Immature natural killer cell (primary cell): ENCODE results near the gene HHATL. TPM values are rescaled to one million over a fixed set of nuclear protein-coding genes. Genes with fewer than 3 reads are reported as not detected.
"Not testable (repeated sequence)": the region's sequence is repeated elsewhere in the genome, so short reads cannot be mapped to it uniquely, and the experiment has no call there.

Experiments
- DNase-seq, 3 donors: peaks; one replicate each; pipeline ENCODE4 v3.0.0; 2022; ENCODE audit warnings: mixed read lengths in 1 of 3
- H3K27ac Mint-ChIP-seq, 6 donors: one replicate each; pipeline ENCODE4 v1.8.0; 2020; ENCODE audit warnings: mixed read lengths in 6 of 6, mild to moderate bottlenecking in 5 of 6, inconsistent platforms in 4 of 6, moderate library complexity in 3 of 6
- H3K27me3 Mint-ChIP-seq, 3 donors: one replicate each; pipeline ENCODE4 v1.8.0; 2020 to 2021; ENCODE audit warnings: low read depth in 3 of 3, mild to moderate bottlenecking in 3 of 3, mixed read lengths in 3 of 3, moderate library complexity in 3 of 3, inconsistent platforms in 1 of 3
- H3K36me3 Mint-ChIP-seq, 3 donors: one replicate each; pipeline ENCODE4 v1.8.0; 2020; ENCODE audit warnings: mixed read lengths in 3 of 3, inconsistent platforms in 2 of 3, mild to moderate bottlenecking in 2 of 3
- H3K4me1 Mint-ChIP-seq, 2 donors: one replicate each; pipeline ENCODE4 v1.8.0; 2020; ENCODE audit warnings: inconsistent platforms in 2 of 2, mild to moderate bottlenecking in 2 of 2, mixed read lengths in 2 of 2, moderate library complexity in 1 of 2
- H3K4me3 Mint-ChIP-seq, 5 donors: one replicate each; pipeline ENCODE4 v1.8.0; 2020; ENCODE audit warnings: mild to moderate bottlenecking in 5 of 5, mixed read lengths in 5 of 5, inconsistent platforms in 3 of 5, moderate library complexity in 3 of 5
- H3K9me3 Mint-ChIP-seq, 6 donors: one replicate each; pipeline ENCODE4 v1.8.0; 2020; ENCODE audit warnings: mild to moderate bottlenecking in 6 of 6, mixed read lengths in 6 of 6, inconsistent platforms in 4 of 6, moderate library complexity in 3 of 6
- polyA plus RNA-seq, 3 donors: library from polyadenylated mRNA; unstranded; fragments of 300-500 nt; fragmentation: Illumina TruSeq; gene quantifications; one replicate each; pipeline ENCODE4 v1.2.3, GENCODE V29; 2021

HHATL gene
- polyA plus RNA-seq, 3 donors from 2014 or later: not detected

DNA sequence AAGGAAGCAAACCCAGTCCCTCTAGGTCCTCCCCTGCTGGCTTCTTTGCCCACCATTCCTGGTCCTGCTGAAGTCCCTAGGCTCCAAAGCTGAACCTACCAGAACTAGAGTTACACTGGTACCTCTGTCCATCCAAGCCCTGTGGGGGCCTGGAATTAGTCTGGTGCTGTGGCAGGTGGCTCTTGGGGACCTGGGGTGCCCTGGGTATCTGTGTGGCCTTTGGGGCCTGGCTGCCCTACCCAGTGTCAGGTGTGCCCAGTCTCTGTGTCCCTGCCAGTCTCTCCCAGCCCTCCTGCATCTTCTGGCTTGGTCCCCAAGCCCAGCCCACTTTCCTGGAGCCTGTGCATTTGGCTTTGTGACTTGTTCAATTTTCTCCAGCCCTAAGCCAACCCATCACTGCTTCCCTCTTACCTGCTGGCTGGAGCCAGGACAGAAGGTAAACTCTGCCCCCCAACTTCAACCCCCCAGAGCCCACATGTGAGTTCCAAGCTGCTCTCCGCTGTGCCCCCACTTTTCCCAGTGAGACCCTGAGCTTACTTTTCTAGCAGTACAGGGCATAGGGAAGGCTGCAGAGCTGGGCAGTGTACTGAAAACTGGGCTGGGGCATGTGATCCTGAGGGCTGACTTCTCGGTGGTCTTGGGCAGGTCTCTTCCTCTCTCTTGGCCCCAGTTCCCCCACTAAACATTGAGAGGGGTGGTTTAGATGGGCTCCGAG lies 28.3 kb upstream of the HHATL start:
- no peak for DNase-seq
- H3K4me1 Mint-ChIP-seq: no peaks in the 10 kb centered on the region
- H3K27ac Mint-ChIP-seq: no peak overlapping the region
- H3K36me3 Mint-ChIP-seq: no peaks in the 10 kb centered on the region
- H3K27me3 Mint-ChIP-seq: peaks cover 0 to 5% (median 2%) of the 10 kb centered on the region in 3 donors
- H3K4me3 Mint-ChIP-seq: no peak overlapping the region
- peaks cover 0 to 4% (median 0%) of the 10 kb centered on the region in 6 donors for H3K9me3 Mint-ChIP-seq

DNA sequence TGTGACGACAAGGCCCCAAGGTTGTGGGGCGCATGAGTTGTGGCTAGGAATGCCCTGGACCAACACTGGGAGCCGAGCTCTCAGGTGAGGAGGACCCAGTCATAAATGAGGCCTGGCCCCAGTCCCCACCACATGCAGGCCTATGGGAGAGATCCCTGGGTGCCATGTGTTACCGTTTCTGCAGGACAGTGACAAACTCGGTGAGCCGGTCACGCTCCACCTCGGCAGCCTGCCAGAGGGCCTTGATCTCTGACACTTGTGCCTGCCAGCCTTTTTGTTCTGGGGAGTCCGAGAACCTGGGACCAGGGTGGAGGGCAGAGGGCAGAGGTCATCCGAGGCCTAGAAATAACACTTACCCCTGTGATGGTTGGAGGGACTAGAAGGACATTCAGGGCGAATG lies 27.7 kb upstream of the HHATL start:
- Mint-ChIP-seq H3K4me1 (no peaks in the 10 kb centered on the region), H3K27ac (no peak overlapping the region), H3K36me3 (no peaks in the 10 kb centered on the region), H3K27me3 (peaks cover 0 to 9% (median 2%) of the 10 kb centered on the region in 3 donors), H3K4me3 (no peak overlapping the region), H3K9me3 (peaks cover 0 to 2% (median 0%) of the 10 kb centered on the region in 6 donors)
- no peak for DNase-seq

DNA sequence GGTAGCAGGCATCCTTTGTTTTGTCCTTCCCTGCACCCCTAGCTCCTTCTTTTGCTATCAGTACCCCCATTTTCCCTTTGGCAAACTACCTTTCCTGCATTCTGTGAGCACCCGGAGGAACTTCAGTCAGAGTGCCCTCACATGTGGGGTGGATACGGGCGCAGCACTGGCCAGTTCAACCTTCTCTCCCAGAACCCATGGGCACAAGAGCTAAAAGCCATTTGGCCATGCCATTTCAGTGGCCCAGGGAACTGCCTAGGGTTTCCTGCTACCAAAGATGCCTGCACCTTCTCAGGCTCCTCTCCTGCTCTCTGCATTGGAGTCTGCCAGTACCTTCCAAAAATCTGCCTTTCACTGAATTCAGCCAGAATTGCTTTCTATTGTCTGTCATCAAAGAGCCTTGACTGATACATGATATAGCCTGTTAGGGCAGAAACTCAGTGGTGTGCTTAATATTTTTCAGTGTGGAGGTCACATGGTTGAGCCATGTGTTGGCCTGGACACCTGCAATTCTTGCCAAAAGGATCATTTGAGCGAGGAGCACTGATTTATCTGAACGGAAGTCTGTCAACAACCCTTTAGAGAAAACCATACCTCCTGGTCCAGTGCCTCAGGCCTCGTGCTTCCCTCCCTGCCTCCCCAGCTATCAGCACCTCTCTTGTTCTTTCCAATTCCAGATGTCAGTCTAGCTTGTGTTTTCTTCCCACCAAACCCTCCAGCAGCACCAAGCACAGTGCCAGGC lies 27.0 kb upstream of the HHATL start:
- Mint-ChIP-seq H3K4me1 (no peaks in the 10 kb centered on the region), H3K27me3 (peaks cover 0 to 9% (median 2%) of the 10 kb centered on the region in 3 donors), H3K4me3 (no peak overlapping the region), H3K36me3 (no peaks in the 10 kb centered on the region), H3K9me3 (peaks cover 0 to 2% (median 0%) of the 10 kb centered on the region in 6 donors), H3K27ac (no peak overlapping the region)
- DNase-seq: no peak

DNA sequence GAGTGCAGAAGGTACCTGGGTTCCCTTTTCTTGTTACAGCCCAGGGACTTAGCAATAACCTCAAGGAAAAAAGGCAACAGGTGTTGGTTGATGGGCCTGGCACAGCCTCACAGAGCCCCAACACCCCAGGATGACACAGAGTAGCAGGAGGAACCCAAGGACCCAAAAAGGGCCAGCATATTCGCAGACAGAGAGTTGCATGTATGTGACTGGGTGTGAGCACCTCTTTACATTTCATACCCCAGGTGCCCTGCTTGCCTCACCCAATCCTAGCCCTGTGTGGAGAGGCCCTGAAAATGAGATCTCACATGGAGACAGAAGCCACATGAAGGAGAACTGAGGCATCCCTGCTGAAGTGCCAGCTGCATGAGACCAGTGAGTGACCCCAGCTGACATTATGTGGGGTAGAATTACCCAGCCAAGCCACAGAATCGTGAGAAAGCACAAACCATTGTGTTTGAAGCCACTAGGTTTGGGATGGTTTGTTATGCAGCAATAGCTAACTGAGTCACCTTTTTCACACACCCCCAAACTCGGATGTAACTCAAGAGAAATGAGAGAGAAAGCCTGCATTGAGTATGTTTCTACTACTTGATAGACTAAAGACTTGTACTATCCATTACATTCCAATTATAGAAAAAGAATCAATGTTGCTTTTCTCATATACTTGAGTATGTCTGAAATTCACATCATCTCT lies 26.2 kb upstream of the HHATL start:
- Mint-ChIP-seq H3K4me1 (no peaks in the 10 kb centered on the region), H3K4me3 (no peak overlapping the region)

DNA sequence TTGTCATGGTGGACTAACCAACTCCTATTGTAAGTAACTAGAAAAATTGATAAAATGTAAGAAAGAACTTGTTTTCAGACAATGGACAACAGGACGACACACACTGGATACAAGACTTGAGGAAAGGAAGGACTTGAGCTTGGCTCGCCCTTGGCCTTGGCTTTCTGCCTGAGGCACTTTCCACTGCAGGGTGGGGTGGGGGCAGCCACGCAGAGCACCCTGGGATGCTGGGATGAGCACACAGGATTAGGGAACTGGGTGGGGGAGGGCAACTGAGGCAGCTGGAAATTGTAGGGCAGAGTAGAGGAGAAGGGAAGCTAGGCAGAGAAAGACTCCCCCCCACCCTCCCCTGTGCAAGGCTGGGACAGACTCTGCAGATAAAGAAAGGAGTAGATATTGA lies 25.5 kb upstream of the HHATL start:
- H3K4me3 Mint-ChIP-seq: no peak overlapping the region
- no peaks in the 10 kb centered on the region for H3K4me1 Mint-ChIP-seq
- H3K9me3 Mint-ChIP-seq: peaks cover 0 to 2% (median 0%) of the 10 kb centered on the region in 6 donors

More for the DNA sequence above, 26.2 kb upstream of the HHATL start:
- no peak overlapping the region for H3K27ac Mint-ChIP-seq
- DNase-seq: no peak
- H3K36me3 Mint-ChIP-seq: no peaks in the 10 kb centered on the region
- H3K9me3 Mint-ChIP-seq: peaks cover 0 to 2% (median 0%) of the 10 kb centered on the region in 6 donors
- H3K27me3 Mint-ChIP-seq: peaks cover 0 to 9% (median 2%) of the 10 kb centered on the region in 3 donors

DNA sequence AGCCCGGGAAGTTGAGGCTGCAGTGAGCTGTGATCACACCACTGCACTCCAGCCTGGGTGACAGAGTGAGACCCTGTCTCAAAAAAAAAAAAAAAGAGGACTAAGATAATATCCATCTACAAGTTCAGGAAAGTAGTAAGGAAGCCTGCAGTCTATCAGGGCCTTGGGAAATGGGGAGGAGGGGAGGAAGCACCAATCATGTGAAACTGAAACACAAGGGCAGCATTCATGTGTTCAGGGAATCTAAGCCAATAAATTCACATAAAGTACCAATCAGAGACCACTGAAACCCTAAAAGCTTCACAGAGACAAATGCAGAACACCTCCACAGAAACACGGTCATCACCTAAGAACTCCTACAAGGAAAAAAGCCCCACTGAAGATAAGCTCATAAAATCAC lies 22.9 kb upstream of the HHATL start:
- Mint-ChIP-seq H3K4me3 (no peak overlapping the region), H3K4me1 (no peaks in the 10 kb centered on the region)

More for the DNA sequence above, 25.5 kb upstream of the HHATL start:
- DNase-seq: no peak
- H3K27me3 Mint-ChIP-seq: peaks cover 0 to 9% (median 2%) of the 10 kb centered on the region in 3 donors
- H3K36me3 Mint-ChIP-seq: no peaks in the 10 kb centered on the region
- no peak overlapping the region for H3K27ac Mint-ChIP-seq

DNA sequence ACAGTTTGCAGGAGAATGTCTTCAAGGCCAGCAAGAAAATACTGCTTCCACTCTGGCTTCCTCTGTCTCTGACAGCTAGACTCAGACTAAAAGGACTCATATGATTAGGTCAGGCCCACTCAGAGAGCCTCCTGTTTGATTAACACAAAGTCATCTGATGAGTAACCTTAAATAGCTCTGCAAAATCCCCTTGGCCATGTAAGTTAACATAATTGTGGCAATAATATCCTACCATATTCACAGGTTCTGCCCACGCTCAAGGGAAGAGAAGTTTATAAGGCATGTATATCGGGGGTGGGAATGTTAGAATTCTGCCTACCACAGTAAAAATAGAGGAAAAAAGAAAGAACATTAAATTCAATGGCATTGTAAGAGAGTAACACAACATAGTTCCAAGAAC lies 20.6 kb upstream of the HHATL start:
- no peaks in the 10 kb centered on the region for H3K4me1 Mint-ChIP-seq
- peaks cover 0 to 2% (median 0%) of the 10 kb centered on the region in 6 donors for H3K9me3 Mint-ChIP-seq
- peaks cover 0 to 4% (median 3%) of the 10 kb centered on the region in 3 donors for H3K27me3 Mint-ChIP-seq
- no peaks in the 10 kb centered on the region for H3K36me3 Mint-ChIP-seq
- DNase-seq: no peak
- no peak overlapping the region for H3K27ac Mint-ChIP-seq
- no peak overlapping the region for H3K4me3 Mint-ChIP-seq

More for the DNA sequence above, 22.9 kb upstream of the HHATL start:
- H3K27ac Mint-ChIP-seq: no peak overlapping the region
- no peaks in the 10 kb centered on the region for H3K36me3 Mint-ChIP-seq
- H3K9me3 Mint-ChIP-seq: peaks cover 0 to 2% (median 0%) of the 10 kb centered on the region in 6 donors
- peaks cover 0 to 9% (median 0%) of the 10 kb centered on the region in 3 donors for H3K27me3 Mint-ChIP-seq
- no peak for DNase-seq

DNA sequence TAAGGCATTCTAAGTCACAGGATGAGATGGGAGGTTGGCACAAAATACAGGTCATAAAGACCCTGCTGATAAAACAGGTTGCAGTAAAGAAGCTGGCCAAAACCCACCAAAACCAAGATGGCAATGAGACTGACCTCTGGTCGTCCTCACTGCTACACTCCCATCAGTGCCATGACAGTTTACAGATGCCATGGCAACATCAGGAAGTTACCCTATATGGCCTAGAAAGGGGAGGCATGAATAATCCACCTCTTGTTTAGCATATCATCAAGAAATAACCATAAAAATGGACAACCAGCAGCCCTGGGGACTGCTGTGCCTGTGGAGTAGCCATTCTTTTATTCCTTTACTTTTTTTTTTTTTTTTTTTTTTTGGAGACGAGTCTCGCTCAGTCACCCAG lies 19.8 kb upstream of the HHATL start:
- H3K4me1 Mint-ChIP-seq, H3K36me3 Mint-ChIP-seq, DNase-seq, H3K27ac Mint-ChIP-seq, H3K27me3 Mint-ChIP-seq, H3K4me3 Mint-ChIP-seq, H3K9me3 Mint-ChIP-seq: not testable (repeated sequence)

DNA sequence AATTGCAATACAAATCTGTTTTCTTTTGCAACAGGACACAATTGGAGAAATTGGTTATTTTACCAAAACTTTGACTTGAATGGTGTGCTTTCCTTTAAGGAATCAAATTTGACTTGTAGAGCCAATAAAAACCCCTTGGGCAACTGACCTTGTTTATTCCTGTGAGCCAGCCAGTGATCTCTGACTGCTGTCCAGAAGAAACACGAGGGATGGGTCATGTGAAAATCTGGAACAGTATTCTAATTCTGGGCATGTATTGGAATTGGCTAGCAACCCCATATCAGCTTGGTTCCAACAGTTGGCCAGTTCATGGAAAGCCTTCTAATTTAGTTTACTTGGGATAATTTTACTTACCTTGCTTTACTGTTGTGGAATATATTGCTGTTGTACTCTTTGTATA lies 19.1 kb upstream of the HHATL start:
- DNase-seq: no peak
- Mint-ChIP-seq H3K9me3 (peaks cover 0 to 2% (median 0%) of the 10 kb centered on the region in 6 donors), H3K4me1 (no peaks in the 10 kb centered on the region), H3K27ac (no peak overlapping the region), H3K36me3 (no peaks in the 10 kb centered on the region), H3K27me3 (peaks cover 2 to 5% (median 3%) of the 10 kb centered on the region in 3 donors), H3K4me3 (no peak overlapping the region)

DNA sequence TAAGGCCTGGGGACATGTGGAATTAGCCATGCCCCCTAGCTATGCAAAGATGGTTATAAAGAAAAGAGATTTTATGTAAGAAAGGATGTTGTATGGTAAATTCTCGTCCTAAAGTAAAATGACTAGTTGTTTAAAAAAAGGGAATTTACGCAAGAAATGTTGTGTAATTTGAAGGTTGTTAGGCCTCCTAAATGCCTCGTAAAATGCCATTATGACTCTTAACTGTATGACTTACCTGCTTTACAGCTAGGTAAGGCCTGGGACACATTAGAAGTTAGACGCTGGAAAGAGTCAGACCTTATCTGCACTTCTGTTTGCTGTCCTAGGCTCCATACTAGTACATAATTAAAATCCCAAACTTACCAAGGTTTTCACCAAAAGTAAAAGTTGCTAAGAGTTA lies 17.5 kb upstream of the HHATL start:
- no peak overlapping the region for H3K27ac Mint-ChIP-seq
- H3K9me3 Mint-ChIP-seq: no peaks in the 10 kb centered on the region
- H3K36me3 Mint-ChIP-seq: no peaks in the 10 kb centered on the region
- DNase-seq: no peak
- H3K4me1 Mint-ChIP-seq: no peaks in the 10 kb centered on the region
- H3K27me3 Mint-ChIP-seq: peaks cover 0 to 5% (median 2%) of the 10 kb centered on the region in 3 donors
- no peak overlapping the region for H3K4me3 Mint-ChIP-seq

DNA sequence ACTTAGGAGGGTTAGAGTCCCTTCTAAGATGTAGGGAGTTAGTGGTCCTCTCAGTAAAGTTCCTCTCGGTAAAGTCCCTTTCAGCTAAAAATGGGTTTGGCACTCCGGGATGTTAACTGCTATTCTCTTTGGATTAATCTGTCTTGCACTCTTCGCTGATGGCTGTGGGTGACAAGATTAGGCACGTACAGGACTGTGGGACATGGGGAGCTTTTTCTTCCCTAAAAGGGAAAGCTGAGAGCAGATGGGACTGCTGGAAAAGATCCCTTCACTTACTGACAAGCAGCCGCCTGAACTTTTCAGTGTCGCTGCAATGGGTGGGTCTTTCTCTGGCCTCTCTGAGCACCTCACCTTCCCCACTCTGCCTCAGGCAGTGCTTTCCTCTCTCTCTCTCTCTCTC lies 16.4 kb upstream of the HHATL start:
- H3K9me3 Mint-ChIP-seq: no peaks in the 10 kb centered on the region
- no peak overlapping the region for H3K27ac Mint-ChIP-seq
- no peak overlapping the region for H3K4me3 Mint-ChIP-seq
- no peaks in the 10 kb centered on the region for H3K4me1 Mint-ChIP-seq
- DNase-seq: no peak
- H3K36me3 Mint-ChIP-seq: no peaks in the 10 kb centered on the region
- peaks cover 0 to 7% (median 2%) of the 10 kb centered on the region in 3 donors for H3K27me3 Mint-ChIP-seq

DNA sequence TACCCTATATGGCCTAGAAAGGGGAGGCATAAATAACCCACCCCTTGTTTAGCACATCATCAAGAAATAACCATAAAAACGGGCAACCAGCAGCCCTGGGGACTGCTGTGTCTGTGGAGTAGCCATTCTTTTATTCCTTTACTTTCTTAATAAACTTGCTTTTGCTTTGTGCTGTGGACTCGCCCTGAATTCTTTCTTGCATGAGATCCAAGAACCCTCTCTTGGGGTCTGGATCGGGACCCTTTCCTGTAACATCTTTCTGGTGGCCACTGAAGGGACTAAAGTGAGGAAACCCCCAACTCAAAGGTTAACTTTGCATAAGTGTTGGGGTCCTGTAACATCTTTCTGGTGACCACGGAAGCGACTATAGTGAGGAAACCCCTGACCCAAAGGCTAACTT lies 15.7 kb upstream of the HHATL start:
- no peaks in the 10 kb centered on the region for H3K9me3 Mint-ChIP-seq
- no peak overlapping the region for H3K4me3 Mint-ChIP-seq
- no peak for DNase-seq

DNA sequence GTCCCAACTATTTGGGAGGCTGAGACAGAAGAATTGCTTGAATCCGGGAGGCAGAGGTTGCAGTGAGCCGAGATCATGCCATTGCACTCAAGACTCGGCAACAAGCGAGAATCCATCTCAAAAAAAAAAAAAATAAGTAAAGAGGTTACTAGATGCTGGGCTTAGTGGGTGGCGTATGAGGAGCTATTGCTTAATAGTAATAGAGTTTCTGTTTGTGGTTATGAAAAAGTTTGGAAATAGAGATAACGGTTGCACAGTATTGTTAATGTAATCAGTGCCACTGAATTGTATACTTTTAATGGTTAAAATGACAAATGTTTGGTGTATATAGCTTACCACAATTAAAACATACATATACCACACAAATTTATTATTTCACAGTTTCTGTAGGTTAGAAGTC lies 14.7 kb upstream of the HHATL start:
- Mint-ChIP-seq H3K27me3 (peaks cover 0 to 7% (median 2%) of the 10 kb centered on the region in 3 donors), H3K4me3 (no peak overlapping the region), H3K36me3 (no peaks in the 10 kb centered on the region), H3K27ac (no peak overlapping the region), H3K9me3 (no peaks in the 10 kb centered on the region), H3K4me1 (no peaks in the 10 kb centered on the region)
- no peak for DNase-seq

More for the DNA sequence above, 15.7 kb upstream of the HHATL start:
- Mint-ChIP-seq H3K27ac (no peak overlapping the region), H3K36me3 (no peaks in the 10 kb centered on the region), H3K4me1 (no peaks in the 10 kb centered on the region), H3K27me3 (peaks cover 0 to 7% (median 2%) of the 10 kb centered on the region in 3 donors)
